Measurements from ENCODE around the gene CRADD. TPM values are rescaled to one million over a fixed set of nuclear protein-coding genes. Genes with fewer than 3 reads are reported as not detected.
A peak's percentile ranks its signal among the peaks of the same experiment; 100 is the strongest.

CRADD gene
- total RNA-seq, 1 donor from 2014 or later, result not detected

DNA sequence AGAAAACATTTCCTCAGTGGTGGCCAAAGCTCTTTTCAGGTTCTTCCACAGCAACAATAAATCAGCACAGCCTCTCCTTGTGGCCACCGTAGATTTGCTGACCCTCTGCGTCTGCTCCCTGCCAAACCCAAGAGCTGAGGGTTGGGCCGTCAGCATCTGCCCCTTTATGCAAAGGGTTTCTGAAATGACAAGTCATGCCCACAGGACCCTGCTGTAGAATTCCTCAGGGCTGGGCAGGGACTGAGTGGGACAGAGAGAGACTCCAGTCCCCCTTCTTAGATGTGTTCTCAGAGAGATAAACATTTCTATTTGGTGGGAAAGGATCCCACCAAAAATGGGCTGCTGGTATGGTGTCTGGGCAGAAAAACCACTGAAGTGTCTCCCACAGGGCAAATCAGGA is 238.2 kb downstream of the CRADD start:
- Histone ChIP-seq H3K27ac (peak overlapping the region; percentile 63), H3K27me3 (no peaks in the 10 kb centered on the region), H3K4me1 (peaks cover 4 to 28% of the 10 kb centered on the region in 2 donors), H3K9me3 (no peaks in the 10 kb centered on the region), H3K4me3 (no peak overlapping the region), H3K36me3 (no peaks in the 10 kb centered on the region)
- TF ChIP-seq, protein P1, sequence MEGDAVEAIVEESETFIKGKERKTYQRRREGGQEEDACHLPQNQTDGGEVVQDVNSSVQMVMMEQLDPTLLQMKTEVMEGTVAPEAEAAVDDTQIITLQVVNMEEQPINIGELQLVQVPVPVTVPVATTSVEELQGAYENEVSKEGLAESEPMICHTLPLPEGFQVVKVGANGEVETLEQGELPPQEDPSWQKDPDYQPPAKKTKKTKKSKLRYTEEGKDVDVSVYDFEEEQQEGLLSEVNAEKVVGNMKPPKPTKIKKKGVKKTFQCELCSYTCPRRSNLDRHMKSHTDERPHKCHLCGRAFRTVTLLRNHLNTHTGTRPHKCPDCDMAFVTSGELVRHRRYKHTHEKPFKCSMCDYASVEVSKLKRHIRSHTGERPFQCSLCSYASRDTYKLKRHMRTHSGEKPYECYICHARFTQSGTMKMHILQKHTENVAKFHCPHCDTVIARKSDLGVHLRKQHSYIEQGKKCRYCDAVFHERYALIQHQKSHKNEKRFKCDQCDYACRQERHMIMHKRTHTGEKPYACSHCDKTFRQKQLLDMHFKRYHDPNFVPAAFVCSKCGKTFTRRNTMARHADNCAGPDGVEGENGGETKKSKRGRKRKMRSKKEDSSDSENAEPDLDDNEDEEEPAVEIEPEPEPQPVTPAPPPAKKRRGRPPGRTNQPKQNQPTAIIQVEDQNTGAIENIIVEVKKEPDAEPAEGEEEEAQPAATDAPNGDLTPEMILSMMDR (IDR thresholded peaks at IDR 0.05), result no peak
- intact Hi-C loops (cut with DNase I), result loop anchor here (5.0 to 10.0 kb wide), 4 partner anchors 59 to 343 kb away; partner anchors contain the start of gene SOCS2
- DNase-seq (ENCODE audit: low spot score in 2 of 2), result no peak

DNA sequence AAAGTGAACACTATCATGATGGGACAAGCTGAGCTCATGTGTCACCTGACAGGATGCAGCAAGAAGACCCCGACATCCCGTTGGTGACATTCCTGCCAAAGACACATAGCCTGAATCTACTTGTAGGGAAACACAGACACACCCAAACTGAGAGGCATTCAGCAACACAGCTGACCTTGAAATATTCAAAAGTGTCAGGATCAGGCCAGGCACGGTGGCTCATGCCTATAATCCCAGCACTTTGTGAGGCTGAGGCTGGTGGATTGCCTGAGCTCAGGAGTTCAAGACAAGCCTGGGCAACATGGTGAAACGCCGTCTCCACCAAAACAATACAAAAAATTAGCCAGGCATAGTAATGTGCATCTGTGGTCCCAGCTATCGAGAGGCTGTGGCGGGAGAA is 239.2 kb downstream of the CRADD start:
- H3K27ac ChIP-seq, result peak overlapping the region; percentile 91 to 94
- TF ChIP-seq, protein P1 (IDR thresholded peaks at IDR 0.05), result no peak
- no peaks in the 10 kb centered on the region for H3K27me3 ChIP-seq
- intact Hi-C loops (cut with DNase I), result loop anchor here (5.0 to 10.0 kb wide), 4 partner anchors 58 to 344 kb away; partner anchors contain the start of gene SOCS2
- H3K9me3 ChIP-seq, result no peaks in the 10 kb centered on the region
- H3K4me3 ChIP-seq, result no peak overlapping the region
- peaks cover 4 to 28% of the 10 kb centered on the region in 2 donors for H3K4me1 ChIP-seq
- no peaks in the 10 kb centered on the region for H3K36me3 ChIP-seq
- no peak for DNase-seq (ENCODE audit: low spot score in 2 of 2)

DNA sequence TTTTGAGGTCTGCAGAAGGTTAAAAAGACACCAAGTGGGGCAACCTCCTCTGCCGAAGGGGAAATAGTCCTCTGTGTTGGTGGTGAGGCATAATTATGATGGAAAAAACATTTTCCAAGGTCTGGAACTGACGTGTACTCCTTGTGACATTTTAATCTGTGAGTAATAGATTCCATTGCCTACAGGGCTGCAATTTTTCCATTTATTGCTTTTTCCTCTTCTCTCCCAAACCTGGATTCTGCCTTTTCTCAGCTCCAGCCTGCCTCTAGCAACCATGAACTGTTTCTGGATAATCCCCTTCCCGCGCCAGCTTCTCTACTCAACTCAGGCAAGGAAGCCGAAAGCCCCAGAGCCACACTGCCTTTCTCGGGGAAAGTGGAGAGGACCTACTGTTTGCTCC is 241.1 kb downstream of the CRADD start:
- Histone ChIP-seq H3K4me1 (peaks cover 4 to 26% of the 10 kb centered on the region in 2 donors), H3K27ac (peak overlapping the region; percentile 91 to 94), H3K9me3 (no peaks in the 10 kb centered on the region), H3K36me3 (no peaks in the 10 kb centered on the region), H3K4me3 (no peak overlapping the region), H3K27me3 (no peaks in the 10 kb centered on the region)
- DNase-seq (ENCODE audit: low spot score in 2 of 2), result peak in 1 of 2 donors; percentile 74
- intact Hi-C loops (cut with DNase I), result loop anchor here (1.0 to 10.0 kb wide), 6 partner anchors 24 to 346 kb away; partner anchors contain the start of gene SOCS2
- TF ChIP-seq, protein P1 (IDR thresholded peaks at IDR 0.05), result no peak

DNA sequence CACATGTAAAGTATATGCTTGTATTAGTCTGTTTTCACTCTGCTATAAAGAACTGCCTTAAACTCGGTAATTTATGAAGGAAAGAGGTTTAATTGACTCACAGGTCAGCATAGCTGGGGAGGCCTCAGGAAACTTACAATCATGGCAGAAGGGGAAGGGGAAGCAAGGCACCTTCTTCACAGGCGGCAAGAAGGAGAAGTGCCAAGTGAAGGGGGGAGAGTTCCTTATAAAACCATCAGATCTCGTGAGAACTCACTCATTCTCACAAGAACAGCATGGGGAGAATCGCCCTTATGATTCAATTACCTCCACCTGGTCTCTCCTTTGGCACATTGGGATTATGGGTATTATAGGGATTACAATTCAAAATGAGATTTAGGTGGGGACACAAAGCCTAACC is 241.7 kb downstream of the CRADD start:
- DNase-seq (ENCODE audit: low spot score in 2 of 2), result no peak
- no peaks in the 10 kb centered on the region for H3K9me3 ChIP-seq
- H3K4me1 ChIP-seq, result peaks cover 4 to 22% of the 10 kb centered on the region in 2 donors
- TF ChIP-seq, protein P1 (IDR thresholded peaks at IDR 0.05), result no peak
- intact Hi-C loops (cut with DNase I), result loop anchor here (1.0 to 10.0 kb wide), 6 partner anchors 25 to 347 kb away; partner anchors contain the start of gene SOCS2
- no peaks in the 10 kb centered on the region for H3K36me3 ChIP-seq
- peak overlapping the region; percentile 91 to 94 for H3K27ac ChIP-seq
- H3K4me3 ChIP-seq, result no peak overlapping the region
- no peaks in the 10 kb centered on the region for H3K27me3 ChIP-seq

DNA sequence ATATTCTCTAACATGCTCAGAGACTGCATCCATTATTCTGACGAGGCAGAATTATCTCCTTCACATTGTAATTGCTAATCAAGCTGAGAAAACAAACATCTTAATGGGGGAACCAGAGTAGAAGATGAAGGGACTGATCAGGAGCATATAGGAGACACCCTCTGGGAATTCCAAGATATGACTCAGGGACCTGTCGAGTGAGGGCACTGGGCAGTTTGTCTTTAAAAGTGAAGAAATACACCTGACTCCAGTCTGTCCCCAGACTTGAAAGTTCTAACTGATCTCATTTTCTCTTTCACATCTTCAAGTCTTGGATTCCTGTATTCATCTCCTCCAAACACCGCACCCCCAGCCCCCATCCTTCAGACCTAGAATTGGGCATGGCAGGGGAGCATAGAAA is 244.3 kb downstream of the CRADD start:
- Histone ChIP-seq H3K27me3 (no peaks in the 10 kb centered on the region), H3K4me3 (no peak overlapping the region), H3K36me3 (no peaks in the 10 kb centered on the region), H3K27ac (no peak overlapping the region), H3K9me3 (peaks cover 0 to 13% of the 10 kb centered on the region in 2 donors), H3K4me1 (peaks cover 0 to 11% of the 10 kb centered on the region in 2 donors)
- no peak for DNase-seq (ENCODE audit: low spot score in 2 of 2)
- TF ChIP-seq, protein P1 (IDR thresholded peaks at IDR 0.05), result no peak
- intact Hi-C loops (cut with DNase I), result no loop called here
